HG03097 (cell line): Measurements from ENCODE around the gene EMILIN2.
"Not testable (repeated sequence)": the region's sequence is repeated elsewhere in the genome, so short reads cannot be mapped to it uniquely, and the experiment has no call there.

Experiments
- ATAC-seq: cut with Tn5 transposase; IDR thresholded peaks from one replicate; pipeline ENCODE4 v1.9.1; 2021; ENCODE audit not compliant: unreplicated experiment, low FRiP score

The EMILIN2 gene

DNA sequence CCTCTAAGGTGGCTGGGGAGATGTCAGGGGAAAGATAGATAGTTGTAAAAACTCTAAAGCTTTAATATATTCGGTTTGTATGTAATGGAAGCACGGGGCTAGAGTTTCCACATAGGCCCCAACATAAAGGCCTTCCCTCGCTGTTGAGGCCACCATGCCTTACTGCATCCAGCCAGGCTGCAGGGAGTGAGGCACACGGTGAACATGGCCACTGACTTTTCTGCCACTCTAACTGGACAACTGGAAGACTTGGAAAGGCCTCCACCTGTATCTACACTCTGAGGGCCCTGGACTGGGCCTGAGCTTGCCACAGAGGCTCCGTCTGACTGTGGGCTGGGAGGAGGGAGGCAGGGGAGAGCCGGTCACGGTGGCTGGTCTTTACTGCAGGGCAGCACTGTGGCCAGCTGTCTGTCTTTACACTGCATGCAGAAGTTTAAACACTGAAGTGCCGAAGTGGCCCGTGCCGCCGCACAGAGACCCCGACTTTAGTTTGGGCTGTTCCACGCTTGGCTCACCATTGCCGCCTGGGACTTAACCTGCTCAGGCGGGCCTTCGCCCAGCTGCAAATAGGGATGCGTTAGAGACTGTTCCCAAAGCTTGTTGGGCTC, 66.7 kb downstream of the EMILIN2 start:
- ATAC-seq = no peak

DNA sequence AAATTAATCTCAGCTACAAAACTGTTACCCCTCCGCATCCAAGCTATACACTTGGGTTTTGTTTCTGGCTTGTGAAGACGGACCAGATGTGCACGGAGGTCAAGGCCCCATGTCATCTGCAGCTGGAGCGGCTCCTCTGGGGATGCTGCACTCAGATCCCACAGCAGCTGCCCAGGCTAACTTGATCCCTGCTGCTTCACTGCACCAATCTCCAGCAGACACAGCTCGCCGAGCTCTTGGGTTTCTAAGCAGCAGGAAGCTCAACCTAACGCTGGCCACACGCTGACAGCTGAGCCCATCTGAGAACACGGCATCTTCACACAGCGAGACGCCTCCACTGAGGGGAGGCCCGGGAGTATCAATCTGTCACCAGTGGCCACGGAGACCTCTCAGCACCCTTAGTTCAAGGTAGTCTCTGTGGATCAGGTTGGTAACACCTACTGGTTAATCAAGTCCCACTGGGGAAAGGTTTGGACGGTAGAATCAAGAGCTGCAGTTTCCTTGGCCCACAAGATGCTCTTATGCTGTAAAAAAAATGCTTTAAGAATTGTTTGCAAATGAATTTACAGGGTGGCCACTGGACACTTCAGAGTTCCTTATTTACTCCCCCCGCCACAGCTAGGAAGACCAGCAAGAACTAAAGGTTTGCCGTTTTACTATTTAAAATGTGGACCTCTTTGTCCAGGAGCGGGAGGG, 67.5 kb downstream of the EMILIN2 start:
- ATAC-seq = no peak

DNA sequence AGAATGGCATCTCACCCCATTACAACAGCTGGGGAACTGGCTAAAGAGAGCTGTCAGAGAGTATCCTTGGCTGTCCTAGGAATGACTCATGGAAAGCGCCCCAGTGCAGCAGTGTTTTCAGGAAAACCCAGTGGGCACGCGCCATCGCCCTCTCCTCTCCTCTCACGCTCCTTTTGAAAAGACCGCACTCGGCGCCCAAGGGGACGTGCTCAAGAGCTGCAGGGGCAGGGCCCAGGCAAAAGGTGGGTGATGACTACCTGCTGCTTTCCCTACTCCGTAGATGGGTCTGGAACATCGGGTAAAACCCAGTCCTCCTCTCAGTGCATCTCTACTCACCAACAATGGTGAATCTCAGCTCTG, 68.1 kb downstream of the EMILIN2 start:
- ATAC-seq = no peak

DNA sequence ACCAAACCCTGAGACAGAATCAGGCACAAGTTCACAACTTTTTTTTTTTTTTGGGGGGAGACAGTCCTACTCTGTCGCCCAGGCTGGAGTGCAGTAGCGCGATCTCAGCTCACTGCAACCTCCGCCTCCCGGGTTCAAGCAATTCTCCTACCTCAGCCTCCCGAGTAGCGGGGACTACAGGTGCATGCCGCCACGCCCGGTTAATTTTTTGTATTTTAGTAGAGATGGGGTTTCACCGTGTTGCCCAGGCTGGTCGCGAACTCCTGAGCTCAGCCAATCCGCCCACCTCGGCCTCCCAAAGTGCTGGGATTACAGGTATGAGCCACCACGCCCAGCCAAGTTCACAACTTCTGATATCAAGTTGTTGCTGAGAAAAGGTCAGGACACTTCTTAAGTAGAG, 68.7 kb downstream of the EMILIN2 start:
- not testable (repeated sequence) for ATAC-seq

DNA sequence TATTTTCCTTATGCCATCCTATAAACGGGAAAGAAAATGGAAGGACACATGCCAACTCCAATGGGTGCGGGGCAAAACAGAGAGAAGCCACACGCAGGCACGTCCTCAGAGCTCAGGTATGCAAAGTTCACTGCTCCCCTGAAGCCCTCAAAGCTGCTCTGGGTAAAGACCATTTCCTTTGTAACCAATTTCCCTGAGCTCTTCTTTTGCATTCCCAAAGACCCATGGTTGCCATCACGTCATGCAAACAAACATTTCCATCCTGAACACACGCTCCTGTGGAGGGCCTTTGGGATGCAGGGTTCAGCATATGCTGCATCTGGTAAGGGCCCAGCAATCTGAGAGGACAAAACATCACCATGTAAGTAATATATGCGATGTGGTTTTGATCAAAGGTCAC, 69.4 kb downstream of the EMILIN2 start:
- ATAC-seq = no peak

DNA sequence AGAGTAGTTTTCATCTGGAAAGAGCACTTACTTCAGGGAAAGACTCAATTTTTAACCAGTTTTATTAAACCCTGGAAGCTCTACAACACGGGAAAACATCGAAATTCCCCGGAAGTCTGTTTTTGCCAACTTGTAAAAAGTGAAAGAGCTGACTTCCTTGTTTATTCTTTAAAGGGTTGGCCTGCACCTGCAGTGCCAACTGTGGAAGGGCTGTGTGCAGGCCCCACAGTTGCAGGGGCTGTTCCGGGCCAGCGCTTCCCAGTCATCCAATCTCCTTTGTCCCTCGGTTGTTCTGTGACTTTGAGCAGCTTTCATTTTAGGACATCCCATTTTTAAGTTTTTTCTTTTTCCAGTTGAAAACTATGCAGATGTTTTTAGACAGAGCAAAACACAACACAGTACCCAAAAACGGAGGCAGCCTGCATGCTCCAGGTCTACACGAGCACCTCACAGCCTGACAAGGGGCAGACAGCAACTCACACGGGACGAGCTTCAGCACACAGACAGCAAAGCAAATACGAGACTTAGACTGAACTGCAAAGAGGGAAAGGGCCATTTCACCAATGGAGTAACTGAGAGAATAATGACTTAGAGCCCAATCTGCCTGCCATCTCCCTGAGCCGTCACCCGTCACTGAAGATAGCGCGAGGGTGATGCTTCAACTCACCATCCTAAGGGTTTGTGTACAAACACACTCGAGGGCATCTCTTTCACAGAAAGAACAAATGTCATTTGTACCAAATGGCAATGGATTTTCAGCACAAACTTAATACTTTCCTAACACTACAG, 70.6 kb downstream of the EMILIN2 start:
- no peak for ATAC-seq

DNA sequence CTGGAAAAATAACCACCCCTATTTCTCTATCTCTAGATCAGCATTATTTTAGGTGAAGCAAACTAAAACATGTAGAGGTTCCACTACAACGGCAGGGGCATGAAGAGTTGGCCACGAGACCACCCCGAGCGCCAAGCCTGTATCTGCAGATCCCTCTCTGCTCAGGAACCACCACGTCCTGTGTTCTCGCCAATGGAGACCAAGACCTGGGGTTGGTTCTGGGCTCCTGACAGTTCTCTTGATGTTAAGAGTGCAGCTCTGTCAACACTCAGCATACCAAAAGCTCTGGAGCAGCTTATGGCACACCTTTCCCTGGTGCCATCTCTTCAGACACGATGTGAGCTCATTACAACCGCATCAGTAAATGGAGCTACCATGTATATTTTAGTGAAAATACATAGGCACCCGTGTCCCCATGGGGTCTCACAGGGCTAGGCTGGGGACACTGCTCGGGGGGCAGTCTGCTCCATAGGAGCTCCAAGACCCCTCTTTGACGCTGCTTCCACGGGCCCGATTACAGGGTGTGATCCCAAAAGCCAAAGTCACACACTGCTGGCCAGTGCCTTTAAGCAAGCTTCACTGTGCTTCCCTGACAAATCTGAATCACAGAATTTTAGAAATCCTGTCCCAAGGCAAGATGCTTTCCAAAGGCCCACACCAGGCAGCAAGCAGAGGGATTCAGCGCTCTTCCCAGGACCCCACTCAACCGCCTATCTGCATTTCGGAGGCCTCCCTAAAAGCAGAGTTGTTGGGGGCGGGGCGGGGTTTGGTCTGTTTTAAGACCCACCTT, 72.2 kb downstream of the EMILIN2 start:
- no peak for ATAC-seq

DNA sequence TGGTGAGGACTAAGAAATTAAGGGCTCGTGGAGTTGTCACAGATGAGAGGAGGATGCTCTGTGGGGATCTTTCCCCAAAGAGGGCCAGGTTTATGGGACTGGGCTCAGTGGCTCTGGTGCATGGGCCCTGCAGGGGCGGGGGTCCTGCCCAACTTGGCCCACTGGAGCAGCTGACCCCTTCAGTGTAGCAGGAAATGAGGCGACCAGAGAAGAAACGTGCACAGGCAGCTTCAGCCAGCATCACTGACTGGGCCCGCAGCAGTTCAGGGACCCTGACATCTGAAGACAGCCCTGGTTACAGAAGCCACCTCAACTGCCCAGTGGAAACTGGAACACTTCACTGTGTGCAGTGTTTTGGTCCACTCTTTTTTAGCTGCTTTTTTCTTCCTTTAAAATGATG, 72.8 kb downstream of the EMILIN2 start:
- ATAC-seq = no peak

DNA sequence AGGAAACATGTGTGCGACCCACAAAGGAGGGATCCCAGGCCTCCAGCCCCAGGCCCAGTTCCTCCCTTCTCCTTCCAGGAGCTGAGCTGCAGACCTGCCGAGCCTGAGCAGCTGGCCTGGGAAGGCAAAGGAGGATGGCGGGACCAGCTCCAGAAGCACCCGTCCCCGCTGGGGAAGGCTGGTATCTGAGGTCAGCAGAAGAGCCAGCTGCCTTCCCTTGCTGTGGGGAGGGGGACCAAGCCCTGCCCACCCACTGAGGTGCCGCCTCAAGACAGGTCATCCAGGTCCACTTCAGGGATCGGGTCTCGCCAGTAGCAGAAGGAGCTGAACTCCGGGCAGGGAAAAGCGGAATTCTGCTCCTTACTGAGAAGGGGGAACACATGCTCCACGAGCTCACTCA, 73.2 kb downstream of the EMILIN2 start:
- no peak for ATAC-seq

DNA sequence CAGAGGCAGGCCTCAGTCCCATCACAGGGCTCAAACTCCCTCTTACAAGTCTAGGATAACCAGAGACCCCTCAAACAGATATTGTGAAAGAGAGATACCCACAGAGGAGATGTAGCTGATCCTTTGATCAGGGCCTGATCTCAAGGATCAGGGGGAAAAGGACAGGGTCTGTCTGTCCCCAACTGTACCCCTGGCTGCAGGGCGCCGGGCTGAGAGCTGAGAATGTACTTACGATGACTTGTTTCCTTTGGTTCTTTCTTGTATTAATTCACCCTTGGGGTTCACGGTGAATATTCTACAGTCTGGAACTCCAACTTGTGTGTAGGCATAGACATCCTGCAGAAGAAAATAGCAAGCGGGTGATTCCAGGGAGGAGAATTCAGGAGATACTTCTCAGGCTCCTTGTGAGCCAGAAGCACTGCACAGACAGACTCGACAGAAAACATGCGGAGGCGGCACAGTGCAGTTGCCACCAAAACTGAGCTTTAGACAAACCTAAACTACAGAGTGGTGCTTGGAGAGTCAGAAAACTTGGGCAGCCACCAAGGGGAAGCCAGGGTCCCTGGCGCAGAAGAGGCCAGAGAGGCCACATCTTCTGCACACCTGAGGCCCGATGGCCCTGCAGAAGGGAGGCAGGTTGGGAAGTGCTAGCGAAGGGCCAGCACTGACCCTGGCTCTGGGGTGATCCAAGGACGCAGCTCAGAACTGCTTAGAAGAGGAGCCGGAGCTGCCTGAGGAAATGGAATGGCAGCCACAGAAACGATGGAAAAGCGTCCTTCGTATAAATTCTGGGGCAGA, 73.9 kb downstream of the EMILIN2 start:
- no peak for ATAC-seq

DNA sequence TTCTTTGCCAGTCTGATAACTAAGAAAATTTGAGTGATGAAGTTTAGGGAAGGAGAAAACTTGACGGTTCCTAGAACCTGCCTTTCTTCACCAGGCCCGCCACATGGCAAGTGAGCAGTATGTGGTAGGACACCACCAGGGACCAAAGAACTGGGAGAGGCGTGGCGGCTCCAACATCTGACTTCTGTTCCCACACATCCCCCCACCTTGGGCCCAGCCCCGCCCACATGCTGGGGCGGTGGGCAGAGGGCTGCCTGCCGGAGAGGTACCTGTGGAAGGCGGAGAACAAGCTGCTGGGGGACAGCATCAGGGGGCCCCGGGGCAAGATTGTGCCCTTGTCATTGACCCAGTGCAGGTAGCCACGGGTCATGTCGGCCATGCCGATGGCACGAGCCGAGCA, 75.0 kb downstream of the EMILIN2 start:
- no peak for ATAC-seq

DNA sequence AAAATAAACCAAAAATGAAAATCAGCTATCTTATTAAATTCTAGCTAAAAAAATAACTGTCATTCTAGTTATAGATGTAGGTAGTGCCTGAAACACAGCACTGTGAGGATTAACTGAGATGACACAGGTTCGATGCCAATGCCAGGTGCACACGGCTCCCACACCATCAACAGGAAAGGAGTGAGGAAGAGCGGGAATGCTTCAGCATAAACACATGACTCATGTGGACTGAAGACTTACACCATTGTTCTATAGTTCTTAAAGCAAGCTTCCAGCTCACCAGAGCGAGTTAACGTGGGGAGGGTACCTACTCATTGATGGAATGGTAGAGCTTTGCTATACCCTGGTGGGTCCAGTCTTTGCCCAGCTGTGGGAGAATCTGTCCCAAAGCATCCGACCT, 76.7 kb downstream of the EMILIN2 start:
- ATAC-seq = no peak

DNA sequence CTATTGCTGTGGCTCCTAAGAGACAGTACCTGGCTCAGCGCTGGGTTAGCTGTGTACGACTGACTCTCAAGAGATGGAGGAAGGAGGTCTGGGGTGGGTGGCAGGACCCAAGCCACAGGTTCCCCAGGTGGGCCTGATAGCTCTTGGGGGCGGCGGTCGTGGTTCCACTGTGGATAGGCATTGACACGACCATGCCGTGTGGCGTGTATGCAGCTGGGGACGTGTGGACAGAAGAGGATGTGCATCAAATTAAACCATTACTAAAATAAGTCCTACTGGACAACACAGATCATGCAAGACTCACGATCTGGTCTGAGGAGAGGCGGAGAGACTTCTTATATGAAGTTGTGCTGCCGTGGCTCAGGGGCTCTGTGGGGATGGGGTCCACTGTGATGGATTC, 78.1 kb downstream of the EMILIN2 start:
- no peak for ATAC-seq

DNA sequence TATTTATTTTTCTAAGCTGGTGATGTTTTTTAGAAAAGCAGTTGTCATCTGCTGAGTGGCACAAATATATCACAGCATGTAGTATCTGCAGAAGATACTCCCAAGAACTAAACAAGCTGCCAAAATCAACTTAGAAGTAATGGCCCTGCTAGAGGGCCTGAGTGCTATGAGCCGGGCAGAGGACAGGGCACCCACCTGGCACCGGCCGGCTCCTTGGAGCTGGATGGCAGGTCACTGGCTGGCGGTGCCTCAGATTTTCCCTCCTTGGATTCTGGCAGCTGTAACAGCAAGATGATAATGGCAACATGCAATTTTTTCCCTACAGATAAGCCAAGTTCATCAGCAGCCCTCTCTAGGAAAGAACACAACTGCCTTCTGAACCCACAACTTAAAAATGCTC, 79.7 kb downstream of the EMILIN2 start:
- no peak for ATAC-seq

DNA sequence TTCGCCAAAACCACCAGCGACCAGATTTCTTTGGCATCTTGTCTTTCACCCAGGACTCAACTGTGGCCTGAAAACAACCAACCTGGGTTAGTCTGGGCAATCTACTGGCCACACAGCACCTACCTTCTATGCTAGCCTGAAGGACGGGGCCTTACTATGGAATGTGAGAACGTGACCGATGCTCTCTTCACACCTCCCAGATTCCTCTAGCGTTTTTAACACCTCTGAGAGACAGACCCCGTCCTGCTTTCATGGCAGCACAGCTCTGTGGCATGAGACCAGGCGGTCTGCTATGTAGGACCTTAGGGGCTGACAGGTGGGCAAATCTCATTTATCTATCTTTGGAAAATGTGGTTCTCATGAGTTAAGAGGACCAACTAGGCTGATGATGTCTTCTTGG, 80.9 kb downstream of the EMILIN2 start:
- ATAC-seq = no peak

DNA sequence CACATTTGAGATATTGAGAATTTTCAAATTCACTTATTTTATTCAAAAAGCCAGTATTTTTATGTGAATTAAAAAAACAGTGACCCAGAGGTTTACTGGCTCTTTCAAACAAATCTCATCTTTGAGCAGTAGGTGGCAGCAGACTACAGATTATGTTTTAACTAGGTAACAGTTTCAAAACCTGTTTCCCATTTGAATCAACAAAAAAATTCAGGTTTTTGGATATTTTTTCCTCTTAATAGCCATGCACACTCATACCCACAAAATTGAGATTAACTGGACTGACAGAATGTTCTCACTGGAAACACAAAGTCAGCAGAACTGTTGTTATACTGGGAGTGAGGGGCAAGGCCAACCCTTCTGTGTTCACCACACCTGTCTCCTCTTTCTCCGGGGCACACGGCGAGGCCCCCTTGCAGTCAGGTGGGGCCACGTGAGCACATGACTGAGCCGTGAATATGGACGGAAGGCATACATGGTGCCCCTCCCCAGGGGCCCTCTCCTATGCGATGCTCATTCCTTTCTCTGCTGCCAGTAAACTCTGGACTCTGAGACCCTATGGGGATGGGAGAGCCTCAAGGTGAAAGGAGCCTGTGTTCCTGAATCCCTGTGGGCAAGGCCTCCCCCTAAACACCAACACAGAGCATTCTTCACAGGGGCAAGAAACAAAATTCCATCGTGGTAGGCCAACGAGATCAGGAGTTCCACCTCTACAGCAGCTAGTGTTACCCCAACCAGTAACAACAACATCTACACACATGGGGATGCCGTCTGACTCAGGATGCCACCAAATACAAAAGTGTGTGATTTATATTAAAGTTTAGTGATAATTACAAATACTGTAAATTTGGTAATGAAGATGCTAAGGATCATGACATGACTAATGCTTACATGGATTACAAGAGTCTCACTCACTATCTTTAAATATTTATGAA, 85.7 kb downstream of the EMILIN2 start:
- no peak for ATAC-seq

DNA sequence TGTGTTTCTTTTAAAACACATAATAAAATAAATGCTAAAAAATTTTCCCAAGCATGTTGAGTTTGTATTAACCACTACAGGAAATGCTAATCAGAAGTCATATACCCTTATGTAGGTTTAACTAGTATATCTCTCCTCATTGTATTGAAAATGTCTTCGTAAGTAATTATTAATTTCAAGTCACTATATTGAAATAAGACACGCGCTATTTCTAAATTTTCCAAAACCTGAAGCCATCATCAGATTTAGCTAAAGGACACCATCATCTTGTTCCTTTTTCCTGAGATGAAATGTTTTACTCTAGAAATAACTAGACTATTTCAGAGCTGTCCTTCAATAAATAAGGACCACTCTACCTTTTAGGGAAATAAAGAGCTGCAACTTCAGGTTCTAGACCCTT, 87.2 kb downstream of the EMILIN2 start:
- no peak for ATAC-seq

DNA sequence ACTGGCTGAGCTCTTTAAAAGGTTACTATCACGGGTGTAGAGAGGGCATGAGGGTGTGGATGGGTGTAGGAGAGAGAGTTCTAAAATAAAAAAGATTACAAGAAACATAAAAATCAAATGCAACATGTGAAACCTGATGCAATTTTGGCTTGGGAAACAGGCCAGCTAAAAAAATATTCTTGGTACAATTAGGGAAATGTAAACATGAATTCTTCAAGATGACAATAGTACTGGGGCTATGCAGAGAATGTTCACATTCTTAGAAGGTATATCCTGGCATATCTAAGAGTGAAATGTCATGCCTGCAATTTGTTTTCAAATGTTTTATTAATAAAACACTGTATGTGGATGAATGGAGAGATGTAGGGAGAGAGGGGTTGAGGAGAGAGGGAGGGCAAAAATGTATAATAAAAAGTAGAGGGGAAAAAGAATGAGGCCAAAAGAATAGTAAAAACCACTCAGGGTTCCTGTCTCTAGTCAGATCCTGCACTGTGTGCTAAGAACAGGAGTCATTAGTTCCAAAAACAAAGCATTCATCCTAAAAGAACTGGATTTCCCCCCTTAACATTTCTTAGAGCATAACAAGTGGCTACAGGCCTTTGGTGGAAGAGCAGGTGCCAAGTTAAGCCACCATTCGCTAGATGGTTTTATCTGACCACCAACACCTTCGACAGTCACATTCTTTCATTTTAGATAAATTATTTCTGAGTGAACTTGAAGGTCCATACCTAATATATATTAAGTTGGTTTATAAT, 88.8 kb downstream of the EMILIN2 start:
- ATAC-seq = no peak

DNA sequence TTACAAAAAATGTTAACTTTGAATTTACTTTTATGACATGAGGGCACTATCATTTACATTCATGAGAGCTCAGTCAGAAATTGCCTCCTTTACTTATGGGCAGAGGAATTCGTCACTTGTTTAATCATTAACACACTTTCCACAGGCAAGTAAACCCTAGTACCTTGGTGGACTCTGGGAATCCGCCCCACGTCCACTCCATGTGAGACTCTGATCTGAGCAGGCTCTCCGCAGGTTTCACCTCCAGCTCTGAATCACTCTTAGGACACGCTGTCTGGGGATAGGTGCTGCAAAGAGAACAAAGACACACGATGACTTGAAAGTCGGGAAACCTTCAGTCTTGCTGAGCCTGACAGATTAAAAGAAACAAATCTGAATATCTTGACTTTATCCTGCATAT, 92.5 kb downstream of the EMILIN2 start:
- no peak for ATAC-seq
